ENCODE results near the gene NPIPB5.
"Not testable (repeated sequence)": the region's sequence is repeated elsewhere in the genome, so short reads cannot be mapped to it uniquely, and the experiment has no call there.

DNA sequence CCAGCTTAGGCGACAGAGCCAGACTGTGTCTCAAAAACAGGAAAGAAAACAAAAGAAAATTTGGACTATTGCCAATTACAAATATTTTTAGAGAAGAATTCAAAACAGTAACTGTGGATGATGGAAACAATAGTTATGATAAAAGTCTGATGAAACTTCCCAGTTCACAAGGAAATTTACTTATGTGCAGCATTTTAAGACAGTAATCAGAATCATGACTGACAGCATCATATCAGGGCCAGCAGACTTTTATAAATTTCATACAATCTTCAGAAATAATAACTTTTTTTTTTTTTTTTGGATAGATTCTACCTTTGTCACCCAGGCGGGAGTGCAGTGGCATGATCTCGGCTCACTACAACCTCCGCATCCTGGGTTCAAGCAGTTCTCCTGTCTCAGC is at the start of gene NPIPB5:
- TF ChIP-seq CBX5 (IDR thresholded peaks at IDR 0.05; ENCODE audit: low read depth); BHLHE40 (IDR thresholded peaks at IDR 0.05; ENCODE audit: borderline replicate concordance in 1 of 2, low read depth in 2 of 2, low read length in 1 of 2); TCF3 (IDR thresholded peaks at IDR 0.05; ENCODE audit: borderline replicate concordance, insufficient read depth, low read depth, low read length); EP300 (IDR thresholded peaks at IDR 0.05; ENCODE audit: borderline replicate concordance in 1 of 2, control insufficient read depth in 1 of 2, low read depth in 2 of 2, low read length in 2 of 2); NBN (IDR thresholded peaks at IDR 0.05); STAT1 (conservative IDR thresholded peaks at IDR 0.05); LARP7 (IDR thresholded peaks at IDR 0.05); EED (IDR thresholded peaks at IDR 0.05; ENCODE audit: low read depth); ETV6 (conservative IDR thresholded peaks at IDR 0.05 in 1 of 2, IDR thresholded peaks at IDR 0.05 in 1 of 2; ENCODE audit: borderline replicate concordance in 1 of 2, low read depth in 1 of 2): not testable (repeated sequence)
- TF ChIP-seq, protein P1, sequence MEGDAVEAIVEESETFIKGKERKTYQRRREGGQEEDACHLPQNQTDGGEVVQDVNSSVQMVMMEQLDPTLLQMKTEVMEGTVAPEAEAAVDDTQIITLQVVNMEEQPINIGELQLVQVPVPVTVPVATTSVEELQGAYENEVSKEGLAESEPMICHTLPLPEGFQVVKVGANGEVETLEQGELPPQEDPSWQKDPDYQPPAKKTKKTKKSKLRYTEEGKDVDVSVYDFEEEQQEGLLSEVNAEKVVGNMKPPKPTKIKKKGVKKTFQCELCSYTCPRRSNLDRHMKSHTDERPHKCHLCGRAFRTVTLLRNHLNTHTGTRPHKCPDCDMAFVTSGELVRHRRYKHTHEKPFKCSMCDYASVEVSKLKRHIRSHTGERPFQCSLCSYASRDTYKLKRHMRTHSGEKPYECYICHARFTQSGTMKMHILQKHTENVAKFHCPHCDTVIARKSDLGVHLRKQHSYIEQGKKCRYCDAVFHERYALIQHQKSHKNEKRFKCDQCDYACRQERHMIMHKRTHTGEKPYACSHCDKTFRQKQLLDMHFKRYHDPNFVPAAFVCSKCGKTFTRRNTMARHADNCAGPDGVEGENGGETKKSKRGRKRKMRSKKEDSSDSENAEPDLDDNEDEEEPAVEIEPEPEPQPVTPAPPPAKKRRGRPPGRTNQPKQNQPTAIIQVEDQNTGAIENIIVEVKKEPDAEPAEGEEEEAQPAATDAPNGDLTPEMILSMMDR (IDR thresholded peaks at IDR 0.05 in 2 of 3, conservative IDR thresholded peaks at IDR 0.05 in 1 of 3; ENCODE audit: control insufficient read depth in 2 of 3, extremely low read depth in 1 of 3, insufficient read depth in 1 of 3, low read depth in 3 of 3, low read length in 3 of 3), result not testable (repeated sequence)
- TF ChIP-seq, protein P2, sequence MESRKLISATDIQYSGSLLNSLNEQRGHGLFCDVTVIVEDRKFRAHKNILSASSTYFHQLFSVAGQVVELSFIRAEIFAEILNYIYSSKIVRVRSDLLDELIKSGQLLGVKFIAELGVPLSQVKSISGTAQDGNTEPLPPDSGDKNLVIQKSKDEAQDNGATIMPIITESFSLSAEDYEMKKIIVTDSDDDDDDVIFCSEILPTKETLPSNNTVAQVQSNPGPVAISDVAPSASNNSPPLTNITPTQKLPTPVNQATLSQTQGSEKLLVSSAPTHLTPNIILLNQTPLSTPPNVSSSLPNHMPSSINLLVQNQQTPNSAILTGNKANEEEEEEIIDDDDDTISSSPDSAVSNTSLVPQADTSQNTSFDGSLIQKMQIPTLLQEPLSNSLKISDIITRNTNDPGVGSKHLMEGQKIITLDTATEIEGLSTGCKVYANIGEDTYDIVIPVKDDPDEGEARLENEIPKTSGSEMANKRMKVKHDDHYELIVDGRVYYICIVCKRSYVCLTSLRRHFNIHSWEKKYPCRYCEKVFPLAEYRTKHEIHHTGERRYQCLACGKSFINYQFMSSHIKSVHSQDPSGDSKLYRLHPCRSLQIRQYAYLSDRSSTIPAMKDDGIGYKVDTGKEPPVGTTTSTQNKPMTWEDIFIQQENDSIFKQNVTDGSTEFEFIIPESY (IDR thresholded peaks at IDR 0.05), result not testable (repeated sequence)
- TF ChIP-seq, protein P3, sequence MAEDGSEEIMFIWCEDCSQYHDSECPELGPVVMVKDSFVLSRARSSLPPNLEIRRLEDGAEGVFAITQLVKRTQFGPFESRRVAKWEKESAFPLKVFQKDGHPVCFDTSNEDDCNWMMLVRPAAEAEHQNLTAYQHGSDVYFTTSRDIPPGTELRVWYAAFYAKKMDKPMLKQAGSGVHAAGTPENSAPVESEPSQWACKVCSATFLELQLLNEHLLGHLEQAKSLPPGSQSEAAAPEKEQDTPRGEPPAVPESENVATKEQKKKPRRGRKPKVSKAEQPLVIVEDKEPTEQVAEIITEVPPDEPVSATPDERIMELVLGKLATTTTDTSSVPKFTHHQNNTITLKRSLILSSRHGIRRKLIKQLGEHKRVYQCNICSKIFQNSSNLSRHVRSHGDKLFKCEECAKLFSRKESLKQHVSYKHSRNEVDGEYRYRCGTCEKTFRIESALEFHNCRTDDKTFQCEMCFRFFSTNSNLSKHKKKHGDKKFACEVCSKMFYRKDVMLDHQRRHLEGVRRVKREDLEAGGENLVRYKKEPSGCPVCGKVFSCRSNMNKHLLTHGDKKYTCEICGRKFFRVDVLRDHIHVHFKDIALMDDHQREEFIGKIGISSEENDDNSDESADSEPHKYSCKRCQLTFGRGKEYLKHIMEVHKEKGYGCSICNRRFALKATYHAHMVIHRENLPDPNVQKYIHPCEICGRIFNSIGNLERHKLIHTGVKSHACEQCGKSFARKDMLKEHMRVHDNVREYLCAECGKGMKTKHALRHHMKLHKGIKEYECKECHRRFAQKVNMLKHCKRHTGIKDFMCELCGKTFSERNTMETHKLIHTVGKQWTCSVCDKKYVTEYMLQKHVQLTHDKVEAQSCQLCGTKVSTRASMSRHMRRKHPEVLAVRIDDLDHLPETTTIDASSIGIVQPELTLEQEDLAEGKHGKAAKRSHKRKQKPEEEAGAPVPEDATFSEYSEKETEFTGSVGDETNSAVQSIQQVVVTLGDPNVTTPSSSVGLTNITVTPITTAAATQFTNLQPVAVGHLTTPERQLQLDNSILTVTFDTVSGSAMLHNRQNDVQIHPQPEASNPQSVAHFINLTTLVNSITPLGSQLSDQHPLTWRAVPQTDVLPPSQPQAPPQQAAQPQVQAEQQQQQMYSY (CRISPR knock-in tag; IDR thresholded peaks at IDR 0.05), result not testable (repeated sequence)

All from GM12878 (cell line).